GM18909 (cell line): ENCODE data around the gene KDM4F.

Experiments used
- ATAC-seq: cut with Tn5 transposase; IDR thresholded peaks from one replicate; pipeline ENCODE4 v1.9.1; 2021; ENCODE audit warnings: mild to moderate bottlenecking; ENCODE audit not compliant: unreplicated experiment, poor library complexity

Gene KDM4F

DNA sequence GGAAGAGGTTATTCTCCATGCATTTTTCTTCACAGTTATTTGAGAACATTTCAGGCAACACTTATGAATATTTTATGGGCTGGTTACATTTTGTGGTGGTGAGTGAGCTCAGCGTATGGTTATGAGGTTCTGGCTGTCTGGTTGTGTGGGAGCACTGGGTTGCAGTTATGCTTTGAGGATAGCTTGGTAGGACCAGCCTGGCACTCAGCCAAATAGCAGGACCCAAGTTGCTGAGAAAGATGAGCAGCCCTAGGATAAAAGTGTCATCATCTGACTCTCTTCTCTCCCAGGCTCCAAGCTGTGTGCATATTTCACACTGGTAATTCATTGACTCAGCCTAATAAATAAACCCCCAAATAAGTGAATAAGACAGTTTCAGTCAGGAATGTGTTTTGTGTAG is 9.4 kb downstream of the KDM4F start:
- ATAC-seq: no peak

DNA sequence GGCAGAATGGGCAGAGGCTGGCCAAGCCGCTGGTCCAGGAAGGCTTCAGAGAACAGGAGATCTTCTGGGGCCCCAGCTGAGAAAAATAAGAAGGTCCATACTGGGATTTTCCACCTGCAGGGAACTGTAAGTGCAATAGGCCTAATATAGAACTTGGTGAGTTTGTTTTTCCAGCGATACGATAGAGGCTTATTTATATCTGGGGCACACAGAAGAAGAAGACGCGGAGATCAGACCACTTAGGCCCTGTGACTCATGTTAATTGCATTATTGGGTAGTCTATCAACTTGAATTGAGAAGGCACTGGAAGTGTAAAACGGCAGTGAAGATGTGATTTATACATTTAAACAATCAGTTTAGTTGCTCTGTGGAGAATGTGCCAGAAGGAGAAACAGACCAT is 9.8 kb downstream of the KDM4F start:
- ATAC-seq: no peak

DNA sequence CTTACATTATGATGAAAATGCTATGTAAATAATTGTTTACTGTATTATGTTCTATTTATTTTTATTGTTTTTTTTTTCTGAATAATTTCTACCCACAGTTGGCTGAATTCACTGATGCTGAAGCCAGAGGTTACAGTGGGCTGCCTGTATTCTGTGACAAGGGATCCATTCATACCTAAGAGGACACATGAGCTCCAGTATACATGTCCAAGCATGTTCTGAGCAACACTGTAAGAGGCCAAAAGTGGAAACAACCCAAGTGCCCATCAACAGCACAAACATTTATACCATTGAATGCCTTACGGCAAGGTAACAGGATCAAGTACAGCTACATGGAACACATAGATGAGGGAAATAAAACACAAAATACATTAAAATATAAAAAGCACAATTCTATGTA is 16.1 kb downstream of the KDM4F start:
- ATAC-seq: no peak

DNA sequence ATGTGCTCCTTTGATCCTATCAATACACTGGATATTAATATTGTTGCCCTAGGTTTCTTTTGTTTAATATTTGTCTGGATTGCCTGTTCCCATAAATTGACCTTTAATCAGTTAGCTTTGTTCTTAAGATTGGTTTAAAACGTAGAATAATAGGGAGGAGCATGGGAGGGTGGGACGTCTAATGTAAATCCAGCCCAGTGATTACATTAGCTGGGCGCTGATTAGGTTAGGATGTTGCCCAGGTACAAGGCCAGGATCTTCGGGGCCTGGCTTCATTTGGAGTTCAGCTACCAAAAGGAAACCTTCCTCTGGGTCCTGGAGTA is 17.5 kb downstream of the KDM4F start, which contains the start of gene SRSF8:
Gene SRSF8, plus strand, starts transcription at position 204 of the 323 bp plus-strand sequence. CDS start 308 bp downstream, outside the sequence.
- peak; percentile 46 for ATAC-seq

DNA sequence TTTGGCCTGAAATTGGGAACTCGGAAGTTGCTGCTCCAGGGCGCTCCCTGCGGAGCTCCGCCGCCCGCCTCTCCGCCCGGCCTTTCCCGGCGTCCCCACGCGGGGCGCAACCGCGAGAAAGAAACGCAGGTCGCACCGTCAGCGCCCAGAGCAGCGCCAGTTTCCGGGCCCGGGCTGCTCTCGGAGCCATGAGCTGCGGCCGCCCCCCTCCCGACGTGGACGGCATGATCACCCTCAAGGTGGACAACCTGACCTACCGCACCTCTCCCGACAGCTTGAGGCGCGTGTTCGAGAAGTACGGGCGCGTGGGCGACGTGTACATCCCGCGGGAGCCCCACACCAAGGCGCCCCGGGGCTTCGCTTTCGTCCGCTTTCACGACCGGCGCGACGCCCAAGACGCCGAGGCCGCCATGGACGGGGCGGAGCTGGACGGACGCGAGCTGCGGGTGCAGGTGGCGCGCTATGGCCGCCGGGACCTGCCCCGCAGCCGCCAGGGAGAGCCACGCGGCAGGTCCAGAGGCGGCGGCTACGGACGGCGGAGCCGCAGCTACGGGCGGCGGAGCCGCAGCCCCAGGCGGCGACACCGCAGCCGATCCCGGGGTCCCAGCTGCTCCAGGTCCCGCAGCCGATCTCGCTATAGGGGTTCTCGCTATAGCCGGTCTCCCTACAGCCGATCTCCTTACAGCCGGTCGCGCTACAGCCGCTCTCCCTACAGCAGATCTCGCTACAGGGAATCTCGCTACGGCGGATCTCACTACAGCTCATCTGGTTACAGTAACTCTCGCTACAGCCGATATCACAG is 18.0 kb downstream of the KDM4F start:
- ATAC-seq: peak; percentile 76

DNA sequence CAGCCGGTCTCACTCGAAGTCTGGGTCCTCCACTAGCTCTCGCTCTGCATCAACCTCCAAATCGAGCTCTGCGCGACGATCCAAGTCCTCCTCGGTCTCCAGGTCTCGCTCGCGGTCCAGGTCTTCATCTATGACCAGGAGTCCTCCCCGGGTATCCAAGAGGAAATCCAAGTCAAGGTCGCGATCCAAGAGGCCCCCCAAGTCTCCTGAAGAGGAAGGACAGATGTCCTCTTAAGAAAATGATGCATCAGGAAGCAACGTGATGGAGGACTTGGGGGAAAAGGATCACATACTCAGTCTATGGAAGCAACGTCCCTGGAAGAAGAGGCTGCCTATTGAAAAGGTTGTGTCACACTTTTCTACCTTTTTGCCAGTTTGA is 18.6 kb downstream of the KDM4F start:
- no peak for ATAC-seq

DNA sequence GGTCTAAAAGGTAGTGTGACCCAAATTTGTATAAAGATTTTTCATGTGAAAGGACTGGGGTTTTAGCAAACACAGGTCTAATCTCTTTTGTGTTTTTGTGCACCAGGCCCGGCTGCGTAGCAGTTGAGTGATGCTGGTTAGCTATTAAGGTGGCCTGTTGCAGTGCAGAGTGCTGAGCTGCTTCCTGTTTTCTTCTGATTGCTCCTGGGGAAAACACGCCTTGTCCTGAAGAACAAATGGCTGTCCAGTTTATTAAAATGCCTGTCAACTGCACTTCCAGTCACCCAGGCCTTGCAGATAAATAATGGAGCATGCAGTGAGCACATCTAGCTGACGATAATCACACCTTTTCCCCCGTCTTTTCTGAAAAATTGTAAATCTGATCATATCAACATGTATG is 19.3 kb downstream of the KDM4F start:
- peak; percentile 73 for ATAC-seq

DNA sequence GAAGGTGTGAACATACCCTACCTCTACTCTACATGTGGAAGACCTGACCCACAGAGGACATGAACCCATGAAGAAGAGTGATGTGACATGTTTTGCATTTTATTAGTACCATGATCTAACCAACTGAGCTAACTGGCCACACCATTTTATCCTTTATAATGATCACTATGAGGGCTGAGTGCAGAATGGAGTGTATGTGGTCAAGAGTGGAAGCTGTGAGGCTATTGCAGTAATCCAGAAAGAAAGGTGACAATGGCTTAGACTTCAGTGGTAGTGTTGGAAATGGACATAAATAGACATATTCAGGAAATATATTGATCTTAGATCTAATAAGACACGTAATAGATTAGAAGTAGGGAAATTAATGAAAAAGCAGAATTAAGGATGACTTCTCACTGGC is 21.2 kb downstream of the KDM4F start:
- ATAC-seq: no peak

DNA sequence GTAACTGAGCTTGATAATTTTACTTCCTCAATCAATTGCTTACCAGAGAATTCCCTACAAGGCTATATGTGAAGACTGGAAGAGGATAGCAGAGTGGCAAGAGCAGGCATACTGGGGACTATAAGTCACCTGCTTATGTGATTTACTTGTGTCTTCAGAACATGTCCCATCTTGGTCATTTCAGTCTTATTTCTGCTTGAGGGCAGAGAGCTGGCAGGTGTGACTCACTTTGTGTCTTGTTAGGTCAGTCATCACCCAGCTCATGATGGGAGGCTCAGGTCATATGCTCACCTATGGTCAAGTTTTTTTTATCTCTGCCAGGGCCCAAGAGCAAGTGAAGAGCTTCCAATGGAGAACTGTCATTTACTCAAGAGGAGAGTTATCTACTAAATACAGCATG is 23.7 kb downstream of the KDM4F start:
- ATAC-seq: no peak

DNA sequence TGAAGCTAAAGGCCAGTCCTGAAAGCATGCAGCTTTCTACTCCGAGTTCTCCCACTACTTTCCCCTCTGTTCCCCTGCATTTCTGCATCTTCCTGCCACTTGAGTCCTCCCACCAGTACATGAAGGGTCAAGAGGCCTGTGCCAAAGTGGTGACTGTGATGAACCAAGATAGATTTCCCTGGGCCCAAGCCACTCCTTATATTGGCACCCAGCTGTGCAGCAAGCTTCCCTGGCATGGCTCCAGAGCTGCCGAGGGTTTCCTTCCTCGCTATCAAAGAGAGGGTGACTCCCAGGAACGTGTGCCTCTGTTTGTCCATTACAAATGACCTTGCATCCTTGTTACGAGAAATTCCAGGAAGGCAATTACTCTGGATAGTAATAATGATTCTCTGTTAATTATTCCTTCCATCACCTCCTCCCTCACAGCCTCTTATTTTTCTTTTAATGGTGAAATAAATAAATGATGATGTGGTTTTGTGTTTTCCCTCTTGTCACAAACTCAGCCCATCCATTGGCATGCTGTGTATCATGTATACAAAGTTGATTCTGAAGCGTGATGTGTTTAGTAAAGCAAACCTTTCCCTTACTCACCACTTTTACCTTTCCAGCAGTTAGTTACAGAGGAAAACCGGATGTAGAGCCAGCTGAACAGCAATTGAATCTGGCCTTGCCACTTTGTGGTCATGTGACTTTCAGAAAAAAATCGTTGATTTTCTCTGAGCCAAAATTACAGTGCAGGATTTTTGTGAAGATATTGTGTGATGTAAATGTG is 25.8 kb downstream of the KDM4F start:
- no peak for ATAC-seq

DNA sequence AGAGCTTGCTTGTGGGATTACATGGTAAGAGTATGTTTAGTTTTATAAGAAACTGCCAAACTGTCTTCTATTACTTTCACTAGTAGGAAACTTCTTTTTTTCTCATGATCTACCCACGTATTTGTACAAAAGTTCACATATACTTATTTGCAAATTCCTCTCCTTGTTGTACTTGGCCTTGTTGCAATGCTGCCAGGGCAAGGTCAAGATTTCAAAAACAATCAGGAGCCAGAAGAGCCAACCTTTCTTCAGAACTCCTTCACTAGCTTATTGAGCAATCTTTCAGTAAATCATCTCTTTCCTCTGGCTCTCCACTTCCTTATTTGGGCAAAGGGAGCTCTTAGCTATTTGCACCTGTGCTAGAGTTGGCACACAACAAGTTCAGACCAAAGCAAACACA is 27.2 kb downstream of the KDM4F start:
- peak; percentile 82 for ATAC-seq

DNA sequence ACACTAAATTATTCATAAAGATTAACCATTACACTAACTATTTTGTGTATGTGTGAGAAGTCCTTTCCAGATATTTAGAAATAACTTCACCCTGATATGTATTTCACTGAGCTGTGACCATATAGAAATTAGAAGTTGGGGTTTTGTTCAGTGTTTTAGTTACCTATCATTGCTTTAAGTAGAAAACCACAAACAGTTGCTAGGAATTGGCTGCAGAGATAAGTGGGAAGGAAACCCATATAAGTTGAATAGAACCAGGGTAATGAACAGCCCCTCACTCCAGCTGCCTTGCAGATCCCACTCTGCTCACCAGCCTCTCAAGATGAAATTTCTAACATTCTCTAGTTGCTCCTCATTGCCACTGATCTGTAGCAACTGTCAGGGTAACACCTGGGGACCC is 27.8 kb downstream of the KDM4F start:
- no peak for ATAC-seq

DNA sequence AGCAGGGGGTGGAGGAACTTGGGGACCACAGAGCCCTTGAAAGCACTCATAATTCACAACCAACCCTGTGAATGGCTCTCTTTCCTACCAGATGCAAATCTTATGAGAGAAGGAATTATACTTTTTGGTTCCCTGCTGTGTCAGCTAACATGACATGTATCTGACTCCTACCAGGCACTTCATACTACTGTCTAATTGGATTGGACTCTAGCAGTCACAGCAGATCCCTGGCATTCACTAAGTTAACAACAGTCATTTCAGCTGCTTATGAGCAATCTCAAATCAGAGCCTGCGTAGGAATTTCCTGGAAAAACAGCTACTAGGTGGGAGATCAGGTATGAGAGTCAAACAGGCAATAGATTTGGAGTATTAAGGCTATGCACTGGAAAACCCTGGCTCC is 29.3 kb downstream of the KDM4F start:
- no peak for ATAC-seq

DNA sequence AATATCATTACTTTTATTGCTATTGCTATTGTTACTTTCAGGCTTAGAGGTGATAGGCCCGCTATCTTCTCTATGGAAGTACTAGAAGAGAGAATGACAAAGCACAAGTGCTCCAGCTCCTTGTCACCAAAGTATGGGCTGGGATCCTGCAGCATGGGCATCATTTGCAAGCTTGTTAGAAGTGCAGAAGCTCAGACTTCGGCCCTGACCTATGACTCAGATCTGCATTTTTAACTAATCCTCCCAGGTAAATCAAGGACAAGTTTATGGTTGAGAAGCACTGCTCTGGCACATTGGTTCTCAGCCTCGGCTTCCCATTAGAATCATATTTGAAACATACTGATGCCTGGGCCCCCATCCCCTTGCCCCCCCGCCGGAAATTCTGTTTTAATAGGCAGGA is 31.8 kb downstream of the KDM4F start:
- no peak for ATAC-seq

DNA sequence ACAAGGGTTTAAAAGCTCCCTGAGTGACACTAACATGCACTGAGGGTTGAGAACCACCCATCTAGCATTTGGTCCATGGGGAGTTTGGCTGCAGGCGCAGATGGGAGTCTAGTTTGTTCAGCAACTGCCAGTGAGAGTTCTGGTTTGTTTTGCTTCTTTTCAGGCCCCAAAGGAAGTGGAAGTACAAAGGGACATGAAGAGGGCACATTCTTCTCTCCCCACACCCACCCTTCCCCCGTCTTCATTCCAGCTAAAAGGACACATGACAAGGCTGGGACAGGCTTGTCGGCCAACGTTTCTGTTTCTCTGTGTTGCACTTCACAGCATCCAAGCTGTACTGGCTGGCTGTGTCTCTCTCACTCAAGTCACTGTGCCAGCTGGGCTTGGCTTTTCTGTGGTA is 32.2 kb downstream of the KDM4F start:
- ATAC-seq: no peak

DNA sequence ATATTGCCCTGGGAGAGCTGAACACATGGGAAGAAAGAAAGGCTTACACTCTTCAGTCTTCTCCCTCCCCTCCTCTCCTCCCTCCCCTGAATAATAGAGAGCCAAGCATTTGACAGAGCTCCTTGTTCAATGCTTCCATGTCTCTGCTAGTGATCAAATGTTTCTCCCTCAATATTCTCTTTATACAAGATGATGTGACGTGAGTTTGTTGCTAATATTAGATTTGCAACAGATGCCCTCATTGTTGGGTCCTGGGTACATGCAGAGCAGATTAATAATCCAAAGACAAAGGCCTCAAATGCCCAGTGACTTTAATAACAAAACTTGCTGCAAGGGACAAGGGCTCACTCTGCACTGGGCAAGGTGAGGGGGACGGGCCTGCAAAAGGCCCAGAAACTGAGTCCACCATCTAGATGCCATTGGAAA is 33.4 kb downstream of the KDM4F start:
- no peak for ATAC-seq

DNA sequence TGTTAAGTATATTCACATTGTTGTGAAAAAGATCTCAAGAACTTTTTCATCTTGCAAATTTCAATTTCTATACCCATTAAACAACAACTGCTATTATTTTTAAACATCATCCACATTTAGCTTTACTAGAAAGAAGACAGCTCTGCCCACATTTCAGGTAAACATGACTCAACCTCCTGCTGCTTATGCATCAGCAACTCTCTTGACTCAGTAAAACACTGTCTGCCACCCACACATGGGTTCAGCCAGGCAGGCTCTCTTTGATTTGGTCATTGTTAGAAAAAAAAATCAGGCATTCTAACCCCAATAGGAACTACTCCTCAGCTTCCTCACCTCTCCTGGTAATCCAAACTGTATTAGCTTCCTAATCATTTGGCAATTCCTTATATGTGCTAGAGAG is 35.3 kb downstream of the KDM4F start:
- peak; percentile 43 for ATAC-seq

DNA sequence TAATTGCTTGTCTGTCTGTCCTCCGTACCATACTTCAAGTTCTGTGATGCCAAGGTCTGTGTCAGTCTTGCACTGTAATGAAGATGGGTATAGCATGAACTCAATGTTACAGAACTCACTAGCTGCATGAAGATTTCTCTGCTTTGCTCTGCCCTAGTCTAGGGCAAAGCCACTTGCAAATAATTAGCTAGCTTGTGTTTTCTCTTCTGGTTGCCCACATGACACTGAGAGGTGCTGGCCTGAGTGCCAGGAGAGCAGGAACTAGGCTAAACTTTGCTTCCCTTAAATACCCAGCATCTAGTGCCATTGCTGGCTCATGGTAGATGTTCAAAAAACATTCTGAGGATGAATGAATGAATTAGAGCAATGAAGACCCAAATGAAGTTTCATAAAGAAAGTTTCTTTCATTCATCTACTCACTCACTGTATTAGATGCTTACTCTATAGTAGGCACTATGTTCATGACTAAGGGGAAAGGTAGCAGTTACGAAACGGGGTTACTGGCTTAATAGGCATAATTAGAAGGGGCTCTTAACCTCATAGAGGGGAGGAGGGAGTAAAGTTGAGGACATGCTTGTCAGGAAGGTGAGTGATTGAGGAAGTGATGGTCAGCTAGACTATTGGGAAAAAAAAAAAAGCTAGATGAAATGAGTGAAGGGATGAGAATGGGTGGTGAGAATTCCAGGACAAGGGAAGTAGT is 36.0 kb downstream of the KDM4F start:
- ATAC-seq: peak; percentile 38

DNA sequence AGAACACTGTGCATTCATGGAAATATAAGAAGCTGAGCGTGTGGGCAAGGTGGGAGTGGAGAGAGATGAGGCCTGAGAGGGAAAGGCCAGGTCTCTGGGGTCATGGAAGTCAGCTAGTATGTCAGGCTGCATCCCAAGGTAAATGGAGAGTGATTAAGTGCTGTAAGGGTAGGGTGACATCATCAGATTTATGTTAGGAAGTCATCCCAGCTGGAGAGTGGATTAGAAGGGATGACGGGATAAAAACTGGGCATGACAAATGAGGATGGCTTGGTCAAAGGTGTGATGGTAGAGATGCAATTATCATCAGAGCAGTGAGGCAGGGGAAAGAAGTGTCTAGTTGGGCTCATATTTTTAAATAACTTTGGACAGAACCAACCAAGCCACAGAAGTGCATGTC is 36.9 kb downstream of the KDM4F start:
- no peak for ATAC-seq

DNA sequence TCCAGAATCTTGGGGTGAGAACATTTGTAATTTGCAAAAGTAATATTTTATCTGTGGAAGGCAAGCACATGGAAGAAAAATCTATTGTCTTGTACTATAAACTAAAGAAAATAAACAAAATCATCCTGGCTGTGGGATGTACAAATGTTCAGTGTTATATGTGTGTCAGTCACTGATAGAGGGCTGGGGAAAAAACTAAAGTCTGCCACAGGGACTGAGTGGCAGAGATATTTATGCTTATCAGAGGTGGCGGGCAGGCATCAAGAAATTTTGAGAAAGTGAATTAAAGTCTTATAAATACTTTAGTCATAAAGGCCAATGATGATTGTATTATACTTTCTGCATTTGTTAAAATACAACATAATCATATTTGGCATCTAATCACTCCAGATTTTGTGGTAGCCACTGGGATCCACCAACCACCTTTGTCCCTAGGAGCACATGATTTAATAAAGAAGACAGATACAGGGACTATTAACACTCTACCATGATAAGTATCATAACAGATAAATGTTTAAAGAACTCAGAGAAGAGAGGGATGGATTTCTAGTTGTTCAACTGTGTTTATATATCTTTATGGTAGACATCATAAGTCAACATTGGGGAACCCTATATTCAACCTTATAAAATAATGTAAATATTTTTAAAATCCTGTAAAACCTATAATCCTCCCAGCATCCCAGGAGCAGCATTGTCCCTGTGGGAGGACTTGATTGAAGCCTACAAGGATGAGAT is 37.8 kb downstream of the KDM4F start:
- ATAC-seq: no peak
